ENCODE data around the gene AP5S1. TPM values are rescaled to one million over a fixed set of nuclear protein-coding genes. Genes with fewer than 3 reads are reported as not detected.

AP5S1 gene
- total RNA-seq, 4 donors from 2014 or later, result 10.4 to 12.1 (median 11.0) TPM

GRCh38 chr20:3871550-3872265, 51.4 kb downstream of the AP5S1 start:
- no peaks in the 10 kb centered on the region for H3K27me3 ChIP-seq
- 42 to 50% methylated on average over 2 of the region's 4 CpGs for WGBS, 2 donors (ENCODE audit: low coverage in 1 of 2)
- peaks cover 0 to 17% (median 0%) of the 10 kb centered on the region in 3 donors for H3K4me1 ChIP-seq
- no peak overlapping the region for H3K4me3 ChIP-seq
- TF ChIP-seq POLR2A (IDR thresholded peaks at IDR 0.05), result no peak
- no peak for TF ChIP-seq CTCF (IDR thresholded peaks at IDR 0.05)
- TF ChIP-seq POLR2AphosphoS5 (IDR thresholded peaks at IDR 0.05), result no peak
- no peak for TF ChIP-seq EP300 (IDR thresholded peaks at IDR 0.05)
- no peaks in the 10 kb centered on the region for H3K9me3 ChIP-seq
- peaks cover 0 to 80% of the 10 kb centered on the region in 2 donors for H3K36me3 ChIP-seq
- no peak overlapping the region for H3K27ac ChIP-seq
- no peak for ATAC-seq

DNA sequence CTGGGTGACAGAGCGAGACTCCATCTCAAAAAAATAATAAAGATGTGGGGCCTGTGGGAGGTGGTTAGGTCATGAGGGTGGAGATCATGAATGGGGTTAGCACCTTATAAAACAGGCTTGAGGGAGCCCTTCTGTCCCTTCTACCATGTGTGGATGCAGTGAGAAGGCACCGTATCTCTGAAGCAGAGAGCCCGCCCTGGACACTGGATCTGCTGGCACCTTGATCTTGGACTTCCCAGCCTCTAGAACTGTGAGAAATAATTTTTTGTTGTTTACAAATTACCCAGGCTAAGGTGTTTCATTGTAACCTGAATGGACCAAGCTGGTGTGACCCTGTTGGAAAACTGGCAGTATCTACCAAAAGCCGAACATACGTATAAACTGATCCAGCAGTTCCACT, 53.2 kb downstream of the AP5S1 start:
- H3K4me3 ChIP-seq, result no peak overlapping the region
- H3K4me1 ChIP-seq, result peaks cover 0 to 17% (median 0%) of the 10 kb centered on the region in 3 donors
- TF ChIP-seq POLR2A (IDR thresholded peaks at IDR 0.05) (no peak), EP300 (IDR thresholded peaks at IDR 0.05) (no peak)
- WGBS, 2 donors (ENCODE audit: low coverage in 1 of 2), result 97 to 100% methylated on average over 2 to 3 of the region's 5 CpGs
- no peak for ATAC-seq
- H3K27me3 ChIP-seq, result no peaks in the 10 kb centered on the region
- H3K27ac ChIP-seq, result no peak overlapping the region
- H3K9me3 ChIP-seq, result no peaks in the 10 kb centered on the region
- peaks cover 0 to 63% of the 10 kb centered on the region in 2 donors for H3K36me3 ChIP-seq

GRCh38 chr20:3874194-3874844, 54.0 kb downstream of the AP5S1 start:
- ATAC-seq, result peak; percentile 8
- no peaks in the 10 kb centered on the region for H3K9me3 ChIP-seq
- 60% methylated on average over 3 of the region's 3 CpGs for WGBS, 2 donors (ENCODE audit: low coverage in 1 of 2)

GRCh38 chr20:3875378-3875974, 55.1 kb downstream of the AP5S1 start:
- no peaks in the 10 kb centered on the region for H3K27me3 ChIP-seq
- peaks cover 0 to 17% (median 0%) of the 10 kb centered on the region in 3 donors for H3K4me1 ChIP-seq
- no peak overlapping the region for H3K4me3 ChIP-seq
- H3K27ac ChIP-seq, result no peak overlapping the region
- peaks cover 0 to 47% of the 10 kb centered on the region in 2 donors for H3K36me3 ChIP-seq
- no peaks in the 10 kb centered on the region for H3K9me3 ChIP-seq
- ATAC-seq, result no peak
- TF ChIP-seq CTCF (IDR thresholded peaks at IDR 0.05), result no peak
- no peak for TF ChIP-seq POLR2AphosphoS5 (IDR thresholded peaks at IDR 0.05)
- no peak for TF ChIP-seq EP300 (IDR thresholded peaks at IDR 0.05)
- TF ChIP-seq POLR2A (IDR thresholded peaks at IDR 0.05), result no peak
- WGBS, 2 donors (ENCODE audit: low coverage in 1 of 2), result 86 to 92% methylated on average over 8 to 9 of the region's 9 CpGs

More at GRCh38 chr20:3874194-3874844, 54.0 kb downstream of the AP5S1 start:
- peaks cover 0 to 57% of the 10 kb centered on the region in 2 donors for H3K36me3 ChIP-seq
- peaks cover 0 to 17% (median 0%) of the 10 kb centered on the region in 3 donors for H3K4me1 ChIP-seq
- H3K27me3 ChIP-seq, result no peaks in the 10 kb centered on the region
- no peak overlapping the region for H3K4me3 ChIP-seq
- no peak overlapping the region for H3K27ac ChIP-seq
- TF ChIP-seq CTCF (IDR thresholded peaks at IDR 0.05) (no peak), POLR2A (IDR thresholded peaks at IDR 0.05) (no peak), EP300 (IDR thresholded peaks at IDR 0.05) (no peak), POLR2AphosphoS5 (IDR thresholded peaks at IDR 0.05) (no peak)

- no peak for ATAC-seq
Observed at GRCh38 chr20:3876000-3876399, 55.7 kb downstream of the AP5S1 start.

More at GRCh38 chr20:3876000-3876399, 55.7 kb downstream of the AP5S1 start:
- no peak for TF ChIP-seq POLR2A (IDR thresholded peaks at IDR 0.05)
- TF ChIP-seq CTCF (IDR thresholded peaks at IDR 0.05), result no peak
- TF ChIP-seq EP300 (IDR thresholded peaks at IDR 0.05), result no peak
- Histone ChIP-seq H3K9me3 (no peaks in the 10 kb centered on the region), H3K4me1 (peaks cover 0 to 12% (median 0%) of the 10 kb centered on the region in 3 donors), H3K27ac (no peak overlapping the region), H3K4me3 (no peak overlapping the region), H3K36me3 (peaks cover 0 to 45% of the 10 kb centered on the region in 2 donors), H3K27me3 (no peaks in the 10 kb centered on the region)
- 46 to 67% methylated on average over 1 of the region's 1 CpG for WGBS, 2 donors (ENCODE audit: low coverage in 1 of 2)
